H1 (cell line): ENCODE results near the gene GPR137. TPM values are rescaled to one million over a fixed set of nuclear protein-coding genes. Genes with fewer than 3 reads are reported as not detected.

Source experiments
- CTCF ChIA-PET: fragments of 300-600 bp; sonication (Branson Sonifier 250); formaldehyde crosslinking; loops from one replicate; lab custom pipeline; 2021; ENCODE audit not compliant: partially characterized antibody; lab: Charles Lee
- POLR2A ChIA-PET: fragments of 300-600 bp; sonication (Branson Sonifier 250); formaldehyde crosslinking; loops from one replicate; lab custom pipeline; 2021; ENCODE audit warnings: inconsistent platforms; ENCODE audit not compliant: partially characterized antibody; lab: Charles Lee
- DNase-seq, 2 experiments: peaks; one replicate each; pipeline versions ENCODE4 v3.0.0 to v3.0.0-alpha.2; 2010 to 2022; ENCODE audit warnings: low spot score in 2 of 2, low read depth in 1 of 2, mixed read lengths in 1 of 2
- FAIRE-seq: peaks from 2 replicates; lab custom pipeline; 2011; peaks lifted over from hg19 to GRCh38; lab: Jason Lieb, UNC
- H2AFZ ChIP-seq: 2 replicates; pipeline ENCODE4 v1.8.1; 2012; ENCODE audit warnings: low read length, inconsistent platforms
- H2AK5ac ChIP-seq: 2 replicates; pipeline ENCODE4 v1.6.1; 2013; ENCODE audit warnings: low read depth, low read length
- H2BK120ac ChIP-seq: replicated peaks from 2 replicates; pipeline ENCODE3; 2013; ENCODE audit warnings: low read depth, low read length, inconsistent platforms
- H2BK12ac ChIP-seq: 2 replicates; pipeline ENCODE4 v1.6.1; 2013; ENCODE audit warnings: low read depth, low read length
- H2BK15ac ChIP-seq: 2 replicates; pipeline ENCODE4 v1.6.1; 2013; ENCODE audit warnings: low read length
- H2BK20ac ChIP-seq: 2 replicates; pipeline ENCODE4 v1.6.1; 2013; ENCODE audit warnings: low read length
- H2BK5ac ChIP-seq: 2 replicates; pipeline ENCODE4 v1.6.1; 2013; ENCODE audit warnings: low read depth, low read length
- H3K14ac ChIP-seq: 2 replicates; pipeline ENCODE4 v1.6.1; 2013; ENCODE audit warnings: inconsistent platforms; ENCODE audit not compliant: insufficient read length
- H3K18ac ChIP-seq: 2 replicates; pipeline ENCODE4 v1.6.1; 2013; ENCODE audit warnings: low read length; ENCODE audit errors: extremely low read depth
- H3K23ac ChIP-seq: 2 replicates; pipeline ENCODE4 v1.6.1; 2013; ENCODE audit warnings: inconsistent platforms; ENCODE audit not compliant: insufficient read length
- H3K23me2 ChIP-seq: 2 replicates; pipeline ENCODE4 v1.6.1; 2013; ENCODE audit warnings: low read depth, low read length
- H3K27ac ChIP-seq: 2 replicates; pipeline ENCODE4 v1.6.1; 2011; ENCODE audit warnings: low read depth, low read length, inconsistent platforms
- H3K27me3 ChIP-seq, 4 experiments: replicated peaks in 1 of 4; 1 replicate in 1 of 4; 2 replicates in 3 of 4; pipeline versions ENCODE4 v1.6.1 to v1.8.1; 2011 to 2013; ENCODE audit warnings: low read length in 3 of 4, mild to moderate bottlenecking in 3 of 4, inconsistent platforms in 2 of 4, mixed read lengths in 2 of 4, moderate library complexity in 1 of 4; ENCODE audit not compliant: control insufficient read depth in 3 of 4, insufficient read depth in 3 of 4; ENCODE audit errors: extremely low read depth in 1 of 4
- H3K36me3 ChIP-seq, 4 experiments: 2 replicates each; pipeline versions ENCODE4 v1.6.1 to v1.8.1; 2011 to 2013; ENCODE audit warnings: mild to moderate bottlenecking in 4 of 4, low read length in 3 of 4, moderate library complexity in 2 of 4, control low read depth in 1 of 4, inconsistent platforms in 1 of 4; ENCODE audit not compliant: insufficient read depth in 4 of 4, control insufficient read depth in 2 of 4
- H3K4ac ChIP-seq: replicated peaks from 2 replicates; pipeline ENCODE3; 2013; ENCODE audit warnings: low read length, low read depth, mixed read lengths, inconsistent platforms; ENCODE audit not compliant: insufficient read length
- H3K4me1 ChIP-seq, 4 experiments: replicated peaks in 1 of 4; 1 replicate in 1 of 4; 2 replicates in 3 of 4; pipeline versions ENCODE4 v1.6.1 to v1.8.1; 2011 to 2013; ENCODE audit warnings: low read length in 3 of 4, inconsistent platforms in 2 of 4, mixed read lengths in 1 of 4; ENCODE audit not compliant: insufficient read depth in 4 of 4, control insufficient read depth in 3 of 4
- H3K4me2 ChIP-seq, 2 experiments: 2 replicates each; pipeline versions ENCODE4 v1.6.1 to v1.8.1; 2011 to 2013; ENCODE audit warnings: low read depth in 2 of 2, low read length in 2 of 2, control low read depth in 1 of 2, inconsistent platforms in 1 of 2, mild to moderate bottlenecking in 1 of 2; ENCODE audit not compliant: insufficient read depth in 1 of 2
- H3K4me3 ChIP-seq, 4 experiments: fragments of 200-600, 300-600 bp in 1 of 4; sonication (generic), shearing (Covaris generic), sonication (Bioruptor Twin) in 1 of 4; 2 replicates each; pipeline versions ENCODE4 v1.5.1 to v1.8.1; 2011 to 2016; ENCODE audit warnings: low read length in 4 of 4, low read depth in 3 of 4, control low read depth in 2 of 4, inconsistent platforms in 2 of 4, mild to moderate bottlenecking in 2 of 4, mixed read lengths in 1 of 4, moderate library complexity in 1 of 4; ENCODE audit not compliant: insufficient read depth in 2 of 4; ENCODE audit errors: extremely low read depth in 1 of 4
- H3K56ac ChIP-seq: replicated peaks from 2 replicates; pipeline ENCODE3; 2013; ENCODE audit warnings: low read depth, mild to moderate bottlenecking, mixed read lengths, low read length, inconsistent platforms; ENCODE audit not compliant: insufficient read length
- H3K79me1 ChIP-seq: 2 replicates; pipeline ENCODE4 v1.6.1; 2013; ENCODE audit warnings: low read depth, low read length, control low read depth
- H3K79me2 ChIP-seq, 2 experiments: 2 replicates each; pipeline versions ENCODE4 v1.6.1 to v1.8.1; 2012 to 2013; ENCODE audit warnings: low read length in 2 of 2, mild to moderate bottlenecking in 2 of 2, inconsistent platforms in 1 of 2; ENCODE audit not compliant: insufficient read depth in 2 of 2, control insufficient read depth in 1 of 2
- H3K9ac ChIP-seq, 4 experiments: replicated peaks in 1 of 4; 1 replicate in 1 of 4; 2 replicates in 3 of 4; pipeline versions ENCODE4 v1.6.1 to v1.8.1; 2011 to 2013; ENCODE audit warnings: low read depth in 3 of 4, low read length in 3 of 4, control low read depth in 2 of 4, mild to moderate bottlenecking in 2 of 4, moderate library complexity in 2 of 4, inconsistent platforms in 1 of 4; ENCODE audit errors: extremely low read depth in 1 of 4
- H3K9me3 ChIP-seq, 2 experiments: 2 replicates each; pipeline versions ENCODE4 v1.6.1 to v1.8.1; 2012 to 2013; ENCODE audit warnings: mild to moderate bottlenecking in 2 of 2, moderate library complexity in 2 of 2, control low read depth in 1 of 2, inconsistent platforms in 1 of 2, low read depth in 1 of 2, low read length in 1 of 2, mixed read lengths in 1 of 2; ENCODE audit not compliant: insufficient read depth in 2 of 2
- H4K20me1 ChIP-seq, 2 experiments: replicated peaks in 1 of 2; 2 replicates each; pipeline versions ENCODE3 to v1.8.1; 2011 to 2013; ENCODE audit warnings: inconsistent platforms in 2 of 2, low read length in 2 of 2, mild to moderate bottlenecking in 1 of 2; ENCODE audit not compliant: insufficient read depth in 2 of 2, control insufficient read depth in 1 of 2
- H4K5ac ChIP-seq: 2 replicates; pipeline ENCODE4 v1.6.1; 2013; ENCODE audit warnings: low read length, low read depth, mixed read lengths, inconsistent platforms; ENCODE audit not compliant: insufficient read length
- H4K8ac ChIP-seq: 2 replicates; pipeline ENCODE4 v1.8.0; 2013; ENCODE audit warnings: mild to moderate bottlenecking, moderate library complexity, low read length, inconsistent platforms; ENCODE audit not compliant: insufficient read depth; ENCODE audit errors: extremely low read depth
- H4K91ac ChIP-seq: replicated peaks from 2 replicates; pipeline ENCODE3; 2013; ENCODE audit warnings: low read length, mixed read lengths, inconsistent platforms; ENCODE audit not compliant: insufficient read length
- CTCF ChIP-seq, 3 experiments: IDR thresholded peaks; 1 replicate in 2 of 3; 2 replicates in 1 of 3; pipeline versions ENCODE4 v1.5.1 to v1.6.1; 2011; ENCODE audit warnings: low read length in 3 of 3, mild to moderate bottlenecking in 3 of 3, inconsistent platforms in 2 of 3, low read depth in 1 of 3, moderate library complexity in 1 of 3; ENCODE audit not compliant: insufficient read depth in 1 of 3; ENCODE audit errors: control extremely low read depth in 1 of 3
- JUN ChIP-seq: IDR thresholded peaks from 2 replicates; pipeline ENCODE4 v1.6.1; 2011; ENCODE audit warnings: low read depth, mild to moderate bottlenecking, improper control_type of control experiment, low read length
- PHF8 ChIP-seq: fragments of 200-600 bp; sonication (generic); conservative IDR thresholded peaks from 2 replicates; pipeline ENCODE4 v1.7.1; 2012; ENCODE audit warnings: low read depth, mild to moderate bottlenecking, inconsistent platforms, low read length, moderate library complexity
- SIRT6 ChIP-seq: IDR thresholded peaks from one replicate; pipeline ENCODE4 v1.7.1; 2012; ENCODE audit warnings: low read length, inconsistent platforms
- SUZ12 ChIP-seq: fragments of 200-600 bp; sonication (generic); IDR thresholded peaks from 2 replicates; pipeline ENCODE4 v1.6.1; 2012; ENCODE audit warnings: mild to moderate bottlenecking, inconsistent platforms, low read length, moderate library complexity, mixed read lengths
- TAF7 ChIP-seq: optimal IDR thresholded peaks from 2 replicates; pipeline ENCODE3; 2011; ENCODE audit warnings: low read depth, mild to moderate bottlenecking, inconsistent platforms, low read length, moderate library complexity, borderline replicate concordance
- WGBS, 2 experiments: shearing (Covaris generic) in 1 of 2; methylation state at CpG; one replicate each; pipeline versions ENCODE4 v1.1.6 to v1.1.7; 2013 to 2015; ENCODE audit warnings: low lambda C conversion rate in 2 of 2, mixed read lengths in 2 of 2, inconsistent platforms in 1 of 2, low coverage in 1 of 2, missing lambda C conversion rate in 1 of 2; ENCODE audit not compliant: insufficient replicate concordance in 2 of 2, insufficient coverage in 1 of 2, insufficient read length in 1 of 2; ENCODE audit errors: extremely low coverage in 1 of 2, missing lambda C conversion rate in 1 of 2; 5-methylcytosine and 5-hydroxymethylcytosine counted together
- polyA plus RNA-seq, 7 experiments: library from polyadenylated mRNA; depleted of rRNA in 3 of 7; stranded (reverse) in 5 of 7; unstranded in 2 of 7; fragments of >200 nt in 5 of 7; fragments of 200-250 nt in 2 of 7; gene quantifications; 1 replicate in 5 of 7; 2 replicates in 1 of 7; 4 replicates in 1 of 7; pipeline versions ENCODE4 v1.2.1 to v1.2.3, GENCODE V29; 2011 to 2013; ENCODE audit warnings: missing spikeins in 2 of 7, mixed read lengths in 2 of 7
- total RNA-seq: library from RNA; stranded (reverse); fragmentation: NEBNext Ultra II Directional; extraction: Animal tissue kit (Norgen Biotek cat#: 25700); gene quantifications from 2 replicates; pipeline ENCODE4 v1.2.1, GENCODE V29; 2021

The GPR137 gene
- total and polyA plus RNA-seq, 2 of the 8 experiments (the other 6 are each of a cell fraction or from before 2014, with no cell fraction given) = 36.2 to 37.8 TPM

- Histone ChIP-seq H3K4me3 (no peak overlapping the region), H2AK5ac (no peak overlapping the region), H3K23ac (no peak overlapping the region), H3K27me3 (no peaks in the 10 kb centered on the region), H3K36me3 (peaks cover 0 to 16% (median 10%) of the 10 kb centered on the region in 4 experiments; a peak in 7 of 8 replicates), H3K23me2 (peaks cover 5% of the 10 kb centered on the region; the same call in 1 of the 2 replicates), H3K14ac (no peak overlapping the region), H2BK5ac (no peak overlapping the region), H3K56ac (no peak overlapping the region), H3K4me1 (peaks cover 0 to 5% (median 3%) of the 10 kb centered on the region in 4 experiments; a peak in 5 of 7 replicates), H4K20me1 (peaks cover 0 to 3% of the 10 kb centered on the region in 2 experiments), H3K18ac (no peak overlapping the region), H3K9ac (no peak overlapping the region), H3K79me2 (peaks cover 0 to 22% of the 10 kb centered on the region in 2 experiments; a peak in 2 of 4 replicates), H2BK120ac (no peak overlapping the region), H2BK12ac (no peak overlapping the region), H3K4ac (no peak overlapping the region), H3K27ac (no peak overlapping the region), H4K5ac (no peak overlapping the region), H3K9me3 (no peaks in the 10 kb centered on the region), H2BK15ac (no peak overlapping the region), H2AFZ (no peak overlapping the region), H4K91ac (no peak overlapping the region), H3K4me2 (no peak overlapping the region), H2BK20ac (no peak overlapping the region), H4K8ac (0 out of 2 replicates have a peak overlapping the region, but pooled peaks have one; percentile 8), H3K79me1 (peaks cover 9% of the 10 kb centered on the region; the same call in 1 of the 2 replicates)
- FAIRE-seq = no peak
- no peak for TF ChIP-seq JUN
- TF ChIP-seq TAF7 = no peak
- no peak for TF ChIP-seq SIRT6
- no peak for TF ChIP-seq SUZ12
- peak in 1 of 3 experiments; percentile 27; a peak in 1 of 4 replicates for TF ChIP-seq CTCF (IDR thresholded peaks at IDR 0.05; ENCODE audit: control extremely low read depth in 1 of 3, insufficient read depth in 1 of 3, low read depth in 1 of 3, low read length in 3 of 3)
- TF ChIP-seq PHF8 = no peak
- 95% methylated on average over 23 of the region's 24 CpGs; no CpG with 5 or more reads in 1 of the 2 experiments for WGBS, 2 experiments
- ChIA-PET CTCF (interaction anchor here (0.5 to 20.8 kb wide), 7 partner anchors 11 to 1132 kb away, joined by 3 to 614 read pairs (median 3); partner anchors contain the start of genes CATSPERZ and CCDC88B), POLR2A (interaction anchor here (0.7 to 6.6 kb wide), 7 partner anchors 7 to 68 kb away, joined by 3 to 61 read pairs (median 3); partner anchors contain the start of gene ESRRA)
- DNase-seq = no peak
Measured at GRCh38 chr11:64314805-64315561, 29.3 kb downstream of the GPR137 start.
